Measurements from ENCODE around the gene MGAT5B.

- no peak for TF ChIP-seq CTCF (IDR thresholded peaks at IDR 0.05)
- no peak for TF ChIP-seq POLR2A (IDR thresholded peaks at IDR 0.05)
- no peak for TF ChIP-seq POLR2AphosphoS5 (IDR thresholded peaks at IDR 0.05)
These were observed 23.4 kb upstream of the MGAT5B start for GRCh38 chr17:76844846-76845245.

Measured in prostate gland (tissue), 2 donors.